A673 (cell line): Measurements from ENCODE around the gene MAMDC2. TPM values are rescaled to one million over a fixed set of nuclear protein-coding genes. Genes with fewer than 3 reads are reported as not detected.

Source experiments
- BruUV-seq: library from RNA; stranded (reverse); fragments of 400-500 nt; replicated peaks from 2 replicates; lab custom pipeline; 2021; lab: Mats Ljungman, UMichigan
- CTCF ChIA-PET: fragments of 300-600 bp; sonication (Branson Sonifier 250); formaldehyde crosslinking; loops from one replicate; lab custom pipeline; 2022; ENCODE audit warnings: antibody characterized with exemption; lab: Charles Lee
- POLR2A ChIA-PET: fragments of 300-600 bp; sonication (Branson Sonifier 250); formaldehyde crosslinking; loops from one replicate; lab custom pipeline; 2022; ENCODE audit warnings: antibody characterized with exemption; ENCODE audit not compliant: low non-redundant PET; lab: Charles Lee
- DNase-seq: peaks from one replicate; pipeline ENCODE4 v3.0.0-alpha.2; 2015; ENCODE audit warnings: low spot score
- H3K27ac ChIP-seq: fragments of 200-600 bp; sonication (generic); 2 replicates; pipeline ENCODE4 v1.5.1; 2016; ENCODE audit warnings: mixed run types, low read depth, mild to moderate bottlenecking, mixed read lengths, antibody characterized with exemption, low read length; ENCODE audit not compliant: poor library complexity, severe bottlenecking
- H3K27me3 ChIP-seq: fragments of 200-600 bp; sonication (generic); replicated peaks from 2 replicates; pipeline ENCODE4 v1.6.1; 2017; ENCODE audit warnings: mixed run types, low read depth, mild to moderate bottlenecking, mixed read lengths, antibody characterized with exemption, low read length; ENCODE audit not compliant: insufficient read depth, poor library complexity
- H3K36me3 ChIP-seq: fragments of 200-600 bp; sonication (generic); 2 replicates; pipeline ENCODE4 v1.6.1; 2016; ENCODE audit warnings: mixed run types, mild to moderate bottlenecking, mixed read lengths, antibody characterized with exemption, low read length; ENCODE audit not compliant: insufficient read depth, poor library complexity, severe bottlenecking
- H3K4me1 ChIP-seq: fragments of 200-600 bp; sonication (generic); 2 replicates; pipeline ENCODE4 v1.6.1; 2017; ENCODE audit warnings: mixed run types, mild to moderate bottlenecking, mixed read lengths, antibody characterized with exemption, low read length; ENCODE audit not compliant: insufficient read depth, poor library complexity, severe bottlenecking
- H3K4me3 ChIP-seq: fragments of 200-600 bp; sonication (generic); 2 replicates; pipeline ENCODE4 v1.5.1; 2016; ENCODE audit warnings: low read depth, mixed run types, mild to moderate bottlenecking, mixed read lengths, low read length; ENCODE audit not compliant: poor library complexity, severe bottlenecking
- H3K9me3 ChIP-seq: fragments of 200-600 bp; sonication (generic); 2 replicates; pipeline ENCODE4 v1.6.1; 2016; ENCODE audit warnings: mixed run types, low read depth, mild to moderate bottlenecking, mixed read lengths, antibody characterized with exemption, low read length; ENCODE audit not compliant: poor library complexity, severe bottlenecking
- CTCF ChIP-seq: fragments of 300-800, 200-600 bp; sonication (generic); conservative IDR thresholded peaks from 2 replicates; pipeline ENCODE4 v1.5.1; 2017; ENCODE audit warnings: low read depth, mild to moderate bottlenecking, antibody characterized with exemption, low read length, moderate library complexity, mixed read lengths
- EZH2 ChIP-seq: fragments of 200-600 bp; sonication (generic); IDR thresholded peaks from 2 replicates; pipeline ENCODE4 v1.6.1; 2017; ENCODE audit warnings: borderline replicate concordance, low read depth, mild to moderate bottlenecking, mixed read lengths, antibody characterized with exemption, low read length; ENCODE audit not compliant: poor library complexity, severe bottlenecking
- intact Hi-C: fragments of 100-400 bp; cut with micrococcal nuclease; formaldehyde crosslinking; loops from one replicate; pipeline ENCODE4 v1.10.0; 2022; ENCODE audit not compliant: unreplicated experiment
- total RNA-seq: library from RNA; stranded (reverse); gene quantifications from 2 replicates; pipeline ENCODE4 v1.2.3, GENCODE V29; 2021

MAMDC2 gene
- total RNA-seq, 1 experiment from 2014 or later = not detected

DNA sequence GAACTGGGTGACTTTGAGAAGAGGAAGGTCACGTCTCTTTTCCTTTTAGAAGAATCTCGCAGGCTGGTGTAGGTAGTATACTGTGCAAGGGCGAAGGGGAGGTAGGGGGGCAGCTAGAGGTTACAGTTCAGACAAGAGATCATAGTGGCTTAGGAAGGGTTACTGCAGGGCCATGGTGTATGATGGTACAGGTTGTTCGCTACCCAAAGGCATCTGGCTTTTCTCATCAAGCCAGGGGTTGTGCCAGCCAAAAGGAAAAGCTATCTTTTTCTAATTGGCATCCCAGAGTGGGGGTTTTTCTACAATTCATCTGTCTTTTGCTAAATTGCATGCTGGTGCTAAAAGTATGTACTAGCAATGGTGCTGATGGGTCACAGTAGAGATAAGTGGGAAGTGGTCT is 22.8 kb downstream of the MAMDC2 start:
- Histone ChIP-seq H3K36me3 (no peaks in the 10 kb centered on the region), H3K4me1 (no peaks in the 10 kb centered on the region), H3K27ac (no peak overlapping the region), H3K4me3 (no peak overlapping the region), H3K9me3 (no peaks in the 10 kb centered on the region), H3K27me3 (peaks cover 42% of the 10 kb centered on the region)
- intact Hi-C loops = no loop called here
- CTCF ChIA-PET = interaction anchor here (0.6 kb wide), 1 partner anchor 240 kb away, joined by 3 read pairs; no protein-coding TSS in a partner anchor
- no TSS peak for BruUV-seq
- no peak for DNase-seq
- TF ChIP-seq EZH2 = no peak
- no peak for TF ChIP-seq CTCF
- POLR2A ChIA-PET = no interaction called here

DNA sequence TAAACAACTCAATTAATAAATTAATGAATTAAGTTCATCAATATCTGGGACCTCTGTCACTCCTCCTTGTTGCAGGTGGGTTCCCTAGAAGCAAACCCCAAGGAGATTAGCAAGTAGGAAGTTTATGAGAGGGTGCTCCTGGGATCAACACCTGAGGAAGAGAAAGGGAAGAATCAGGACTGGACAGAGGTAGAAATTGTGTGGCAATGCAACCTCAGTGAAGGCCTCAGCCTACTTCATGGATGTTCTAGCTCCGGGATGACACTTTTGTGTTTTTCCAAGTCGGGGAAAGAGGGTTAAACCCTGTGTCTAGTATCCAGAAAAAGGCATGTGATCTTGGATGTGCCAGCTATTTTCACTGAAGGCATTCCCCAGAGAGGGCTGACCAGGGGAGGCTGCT is 23.2 kb downstream of the MAMDC2 start:
- DNase-seq = no peak
- TF ChIP-seq CTCF (no peak), EZH2 (no peak)
- POLR2A ChIA-PET = no interaction called here
- Histone ChIP-seq H3K27me3 (peaks cover 45% of the 10 kb centered on the region), H3K9me3 (no peaks in the 10 kb centered on the region), H3K4me1 (no peaks in the 10 kb centered on the region), H3K36me3 (no peaks in the 10 kb centered on the region), H3K27ac (no peak overlapping the region), H3K4me3 (no peak overlapping the region)
- CTCF ChIA-PET = interaction anchor here (0.6 kb wide), 1 partner anchor 945 kb away, joined by 3 read pairs; no protein-coding TSS in a partner anchor
- no TSS peak for BruUV-seq
- intact Hi-C loops = no loop called here

DNA sequence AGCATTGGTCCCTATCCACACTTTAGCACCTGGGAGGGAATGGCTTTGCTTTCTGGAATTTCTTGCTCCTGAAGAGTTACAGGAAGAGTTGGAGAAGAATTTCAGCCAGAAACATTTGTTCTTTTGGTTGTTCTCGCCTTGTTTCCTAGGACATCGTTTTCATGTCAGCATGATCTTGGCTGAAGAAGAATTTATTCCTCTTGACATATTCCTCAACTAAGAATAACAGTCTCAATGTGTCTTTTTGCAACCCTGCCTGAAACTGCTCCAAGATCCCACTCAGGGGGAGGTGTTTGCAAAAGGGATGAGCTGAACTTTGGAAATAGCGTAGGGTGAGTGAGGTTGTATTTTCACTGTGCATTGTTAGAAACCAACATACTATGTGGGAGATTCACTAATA is 26.1 kb downstream of the MAMDC2 start:
- Histone ChIP-seq H3K9me3 (no peaks in the 10 kb centered on the region), H3K4me3 (no peak overlapping the region), H3K36me3 (no peaks in the 10 kb centered on the region), H3K27ac (no peak overlapping the region), H3K27me3 (peaks cover 60% of the 10 kb centered on the region), H3K4me1 (no peaks in the 10 kb centered on the region)
- intact Hi-C loops = no loop called here
- BruUV-seq = no TSS peak
- TF ChIP-seq CTCF = no peak
- TF ChIP-seq EZH2 = no peak
- CTCF ChIA-PET = no interaction called here
- no peak for DNase-seq
- POLR2A ChIA-PET = no interaction called here
